H1 (cell line): ENCODE measurements around the gene GPC6. TPM values are rescaled to one million over a fixed set of nuclear protein-coding genes. Genes with fewer than 3 reads are reported as not detected.
A peak's percentile ranks its signal among the peaks of the same experiment; 100 is the strongest.

Experiments
- CTCF ChIA-PET: fragments of 300-600 bp; sonication (Branson Sonifier 250); formaldehyde crosslinking; loops from one replicate; lab custom pipeline; 2021; ENCODE audit not compliant: partially characterized antibody; lab: Charles Lee
- POLR2A ChIA-PET: fragments of 300-600 bp; sonication (Branson Sonifier 250); formaldehyde crosslinking; loops from one replicate; lab custom pipeline; 2021; ENCODE audit warnings: inconsistent platforms; ENCODE audit not compliant: partially characterized antibody; lab: Charles Lee
- DNase-seq, 2 experiments: peaks; one replicate each; pipeline versions ENCODE4 v3.0.0 to v3.0.0-alpha.2; 2010 to 2022; ENCODE audit warnings: low spot score in 2 of 2, low read depth in 1 of 2, mixed read lengths in 1 of 2
- FAIRE-seq: peaks from 2 replicates; lab custom pipeline; 2011; peaks lifted over from hg19 to GRCh38; lab: Jason Lieb, UNC
- H2AFZ ChIP-seq: 2 replicates; pipeline ENCODE4 v1.8.1; 2012; ENCODE audit warnings: low read length, inconsistent platforms
- H2AK5ac ChIP-seq: 2 replicates; pipeline ENCODE4 v1.6.1; 2013; ENCODE audit warnings: low read depth, low read length
- H2BK120ac ChIP-seq: replicated peaks from 2 replicates; pipeline ENCODE3; 2013; ENCODE audit warnings: low read depth, low read length, inconsistent platforms
- H2BK12ac ChIP-seq: 2 replicates; pipeline ENCODE4 v1.6.1; 2013; ENCODE audit warnings: low read depth, low read length
- H2BK15ac ChIP-seq: 2 replicates; pipeline ENCODE4 v1.6.1; 2013; ENCODE audit warnings: low read length
- H2BK20ac ChIP-seq: 2 replicates; pipeline ENCODE4 v1.6.1; 2013; ENCODE audit warnings: low read length
- H2BK5ac ChIP-seq: 2 replicates; pipeline ENCODE4 v1.6.1; 2013; ENCODE audit warnings: low read depth, low read length
- H3K14ac ChIP-seq: 2 replicates; pipeline ENCODE4 v1.6.1; 2013; ENCODE audit warnings: inconsistent platforms; ENCODE audit not compliant: insufficient read length
- H3K18ac ChIP-seq: 2 replicates; pipeline ENCODE4 v1.6.1; 2013; ENCODE audit warnings: low read length; ENCODE audit errors: extremely low read depth
- H3K23ac ChIP-seq: 2 replicates; pipeline ENCODE4 v1.6.1; 2013; ENCODE audit warnings: inconsistent platforms; ENCODE audit not compliant: insufficient read length
- H3K23me2 ChIP-seq: 2 replicates; pipeline ENCODE4 v1.6.1; 2013; ENCODE audit warnings: low read depth, low read length
- H3K27ac ChIP-seq: 2 replicates; pipeline ENCODE4 v1.6.1; 2011; ENCODE audit warnings: low read depth, low read length, inconsistent platforms
- H3K27me3 ChIP-seq, 4 experiments: replicated peaks in 1 of 4; 1 replicate in 1 of 4; 2 replicates in 3 of 4; pipeline versions ENCODE4 v1.6.1 to v1.8.1; 2011 to 2013; ENCODE audit warnings: low read length in 3 of 4, mild to moderate bottlenecking in 3 of 4, inconsistent platforms in 2 of 4, mixed read lengths in 2 of 4, moderate library complexity in 1 of 4; ENCODE audit not compliant: control insufficient read depth in 3 of 4, insufficient read depth in 3 of 4; ENCODE audit errors: extremely low read depth in 1 of 4
- H3K36me3 ChIP-seq, 4 experiments: 2 replicates each; pipeline versions ENCODE4 v1.6.1 to v1.8.1; 2011 to 2013; ENCODE audit warnings: mild to moderate bottlenecking in 4 of 4, low read length in 3 of 4, moderate library complexity in 2 of 4, control low read depth in 1 of 4, inconsistent platforms in 1 of 4; ENCODE audit not compliant: insufficient read depth in 4 of 4, control insufficient read depth in 2 of 4
- H3K4ac ChIP-seq: replicated peaks from 2 replicates; pipeline ENCODE3; 2013; ENCODE audit warnings: low read length, low read depth, mixed read lengths, inconsistent platforms; ENCODE audit not compliant: insufficient read length
- H3K4me1 ChIP-seq, 4 experiments: replicated peaks in 1 of 4; 1 replicate in 1 of 4; 2 replicates in 3 of 4; pipeline versions ENCODE4 v1.6.1 to v1.8.1; 2011 to 2013; ENCODE audit warnings: low read length in 3 of 4, inconsistent platforms in 2 of 4, mixed read lengths in 1 of 4; ENCODE audit not compliant: insufficient read depth in 4 of 4, control insufficient read depth in 3 of 4
- H3K4me2 ChIP-seq, 2 experiments: 2 replicates each; pipeline versions ENCODE4 v1.6.1 to v1.8.1; 2011 to 2013; ENCODE audit warnings: low read depth in 2 of 2, low read length in 2 of 2, control low read depth in 1 of 2, inconsistent platforms in 1 of 2, mild to moderate bottlenecking in 1 of 2; ENCODE audit not compliant: insufficient read depth in 1 of 2
- H3K4me3 ChIP-seq, 4 experiments: fragments of 200-600, 300-600 bp in 1 of 4; sonication (generic), shearing (Covaris generic), sonication (Bioruptor Twin) in 1 of 4; 2 replicates each; pipeline versions ENCODE4 v1.5.1 to v1.8.1; 2011 to 2016; ENCODE audit warnings: low read length in 4 of 4, low read depth in 3 of 4, control low read depth in 2 of 4, inconsistent platforms in 2 of 4, mild to moderate bottlenecking in 2 of 4, mixed read lengths in 1 of 4, moderate library complexity in 1 of 4; ENCODE audit not compliant: insufficient read depth in 2 of 4; ENCODE audit errors: extremely low read depth in 1 of 4
- H3K56ac ChIP-seq: replicated peaks from 2 replicates; pipeline ENCODE3; 2013; ENCODE audit warnings: low read depth, mild to moderate bottlenecking, mixed read lengths, low read length, inconsistent platforms; ENCODE audit not compliant: insufficient read length
- H3K79me1 ChIP-seq: 2 replicates; pipeline ENCODE4 v1.6.1; 2013; ENCODE audit warnings: low read depth, low read length, control low read depth
- H3K79me2 ChIP-seq, 2 experiments: 2 replicates each; pipeline versions ENCODE4 v1.6.1 to v1.8.1; 2012 to 2013; ENCODE audit warnings: low read length in 2 of 2, mild to moderate bottlenecking in 2 of 2, inconsistent platforms in 1 of 2; ENCODE audit not compliant: insufficient read depth in 2 of 2, control insufficient read depth in 1 of 2
- H3K9ac ChIP-seq, 4 experiments: replicated peaks in 1 of 4; 1 replicate in 1 of 4; 2 replicates in 3 of 4; pipeline versions ENCODE4 v1.6.1 to v1.8.1; 2011 to 2013; ENCODE audit warnings: low read depth in 3 of 4, low read length in 3 of 4, control low read depth in 2 of 4, mild to moderate bottlenecking in 2 of 4, moderate library complexity in 2 of 4, inconsistent platforms in 1 of 4; ENCODE audit errors: extremely low read depth in 1 of 4
- H3K9me3 ChIP-seq, 2 experiments: 2 replicates each; pipeline versions ENCODE4 v1.6.1 to v1.8.1; 2012 to 2013; ENCODE audit warnings: mild to moderate bottlenecking in 2 of 2, moderate library complexity in 2 of 2, control low read depth in 1 of 2, inconsistent platforms in 1 of 2, low read depth in 1 of 2, low read length in 1 of 2, mixed read lengths in 1 of 2; ENCODE audit not compliant: insufficient read depth in 2 of 2
- H4K20me1 ChIP-seq, 2 experiments: replicated peaks in 1 of 2; 2 replicates each; pipeline versions ENCODE3 to v1.8.1; 2011 to 2013; ENCODE audit warnings: inconsistent platforms in 2 of 2, low read length in 2 of 2, mild to moderate bottlenecking in 1 of 2; ENCODE audit not compliant: insufficient read depth in 2 of 2, control insufficient read depth in 1 of 2
- H4K5ac ChIP-seq: 2 replicates; pipeline ENCODE4 v1.6.1; 2013; ENCODE audit warnings: low read length, low read depth, mixed read lengths, inconsistent platforms; ENCODE audit not compliant: insufficient read length
- H4K8ac ChIP-seq: 2 replicates; pipeline ENCODE4 v1.8.0; 2013; ENCODE audit warnings: mild to moderate bottlenecking, moderate library complexity, low read length, inconsistent platforms; ENCODE audit not compliant: insufficient read depth; ENCODE audit errors: extremely low read depth
- H4K91ac ChIP-seq: replicated peaks from 2 replicates; pipeline ENCODE3; 2013; ENCODE audit warnings: low read length, mixed read lengths, inconsistent platforms; ENCODE audit not compliant: insufficient read length
- CBX8 ChIP-seq: fragments of 300-800, 300-1000 bp; sonication (generic); IDR thresholded peaks from 2 replicates; pipeline ENCODE4 v1.7.1; 2016; ENCODE audit warnings: low read depth, low read length, borderline replicate concordance
- CTBP2 ChIP-seq: IDR thresholded peaks from 2 replicates; pipeline ENCODE4 v1.7.0; 2011; ENCODE audit warnings: borderline replicate concordance, mild to moderate bottlenecking, moderate library complexity, mixed read lengths, low read length; ENCODE audit not compliant: insufficient read depth, insufficient read length
- E2F6 ChIP-seq: IDR thresholded peaks from 2 replicates; pipeline ENCODE4 v1.6.1; 2012; ENCODE audit warnings: inconsistent platforms
- EP300 ChIP-seq, 2 experiments: IDR thresholded peaks; 1 replicate in 1 of 2; 2 replicates in 1 of 2; pipeline ENCODE4 v1.6.1; 2011 to 2012; ENCODE audit warnings: low read depth in 2 of 2, low read length in 2 of 2, mild to moderate bottlenecking in 2 of 2, borderline replicate concordance in 1 of 2, inconsistent platforms in 1 of 2, moderate library complexity in 1 of 2
- NANOG ChIP-seq: IDR thresholded peaks from 2 replicates; pipeline ENCODE4 v1.6.1; 2011; ENCODE audit warnings: low read length, low read depth, mild to moderate bottlenecking, inconsistent platforms; ENCODE audit not compliant: insufficient read depth, poor library complexity, severe bottlenecking
- NRF1 ChIP-seq: IDR thresholded peaks from 2 replicates; pipeline ENCODE4 v1.6.1; 2011; ENCODE audit warnings: mild to moderate bottlenecking, low read depth, low read length, improper control_type of control experiment
- POLR2A ChIP-seq, 2 experiments: IDR thresholded peaks; 1 replicate in 1 of 2; 2 replicates in 1 of 2; pipeline ENCODE4 v1.6.1; 2011; ENCODE audit warnings: low read depth in 2 of 2, low read length in 2 of 2, mild to moderate bottlenecking in 2 of 2; ENCODE audit errors: control extremely low read depth in 1 of 2
- RNF2 ChIP-seq: fragments of 200-900, 300-1000 bp; sonication (generic); IDR thresholded peaks from 2 replicates; pipeline ENCODE4 v1.7.1; 2016; ENCODE audit warnings: borderline replicate concordance, low read depth, mild to moderate bottlenecking, antibody characterized with exemption, low read length; ENCODE audit not compliant: poor library complexity, severe bottlenecking; ENCODE audit errors: missing control alignments
- RXRA ChIP-seq: IDR thresholded peaks from 2 replicates; pipeline ENCODE4 v1.6.1; 2011; ENCODE audit warnings: low read depth, mild to moderate bottlenecking, low read length, moderate library complexity; ENCODE audit not compliant: insufficient read depth
- SRF ChIP-seq: IDR thresholded peaks from 2 replicates; pipeline ENCODE4 v1.6.1; 2011; ENCODE audit warnings: mild to moderate bottlenecking, low read depth, low read length, moderate library complexity
- TBP ChIP-seq: IDR thresholded peaks from 2 replicates; pipeline ENCODE4 v1.6.1; 2011; ENCODE audit warnings: low read depth, low read length, improper control_type of control experiment
- WGBS, 2 experiments: shearing (Covaris generic) in 1 of 2; methylation state at CpG; one replicate each; pipeline versions ENCODE4 v1.1.6 to v1.1.7; 2013 to 2015; ENCODE audit warnings: low lambda C conversion rate in 2 of 2, mixed read lengths in 2 of 2, inconsistent platforms in 1 of 2, low coverage in 1 of 2, missing lambda C conversion rate in 1 of 2; ENCODE audit not compliant: insufficient replicate concordance in 2 of 2, insufficient coverage in 1 of 2, insufficient read length in 1 of 2; ENCODE audit errors: extremely low coverage in 1 of 2, missing lambda C conversion rate in 1 of 2; 5-methylcytosine and 5-hydroxymethylcytosine counted together
- polyA plus RNA-seq, 7 experiments: library from polyadenylated mRNA; depleted of rRNA in 3 of 7; stranded (reverse) in 5 of 7; unstranded in 2 of 7; fragments of >200 nt in 5 of 7; fragments of 200-250 nt in 2 of 7; gene quantifications; 1 replicate in 5 of 7; 2 replicates in 1 of 7; 4 replicates in 1 of 7; pipeline versions ENCODE4 v1.2.1 to v1.2.3, GENCODE V29; 2011 to 2013; ENCODE audit warnings: missing spikeins in 2 of 7, mixed read lengths in 2 of 7
- total RNA-seq: library from RNA; stranded (reverse); fragmentation: NEBNext Ultra II Directional; extraction: Animal tissue kit (Norgen Biotek cat#: 25700); gene quantifications from 2 replicates; pipeline ENCODE4 v1.2.1, GENCODE V29; 2021

GPC6 gene
- total and polyA plus RNA-seq, 2 of the 8 experiments (the other 6 are each of a cell fraction or from before 2014, with no cell fraction given), result 5.4 to 12.0 TPM

- H2BK5ac ChIP-seq, result no peak overlapping the region
- FAIRE-seq (peak; percentile 66), DNase-seq (no peak)
- no peak overlapping the region for H3K14ac ChIP-seq
- H3K56ac ChIP-seq, result no peak overlapping the region
- no peaks in the 10 kb centered on the region for H3K27me3 ChIP-seq
- H3K79me2 ChIP-seq, result no peaks in the 10 kb centered on the region
- H3K18ac ChIP-seq, result no peak overlapping the region
- H2BK15ac ChIP-seq, result no peak overlapping the region
- H3K4me3 ChIP-seq, result no peak overlapping the region
- 96% methylated on average over 7 of the region's 7 CpGs; no CpG with 5 or more reads in 1 of the 2 experiments for WGBS, 2 experiments
- no peak overlapping the region for H2AK5ac ChIP-seq
- H3K23ac ChIP-seq, result no peak overlapping the region
- no peak overlapping the region for H2BK120ac ChIP-seq
- no peaks in the 10 kb centered on the region for H4K20me1 ChIP-seq
- ChIA-PET POLR2A (no interaction called here), CTCF (no interaction called here)
- no peak overlapping the region for H2BK12ac ChIP-seq
- H4K91ac ChIP-seq, result no peak overlapping the region
- H3K27ac ChIP-seq, result no peak overlapping the region
- H2BK20ac ChIP-seq, result no peak overlapping the region
- H4K8ac ChIP-seq, result no peak overlapping the region
- no peaks in the 10 kb centered on the region for H3K9me3 ChIP-seq
- no peak overlapping the region for H3K4me2 ChIP-seq
- no peaks in the 10 kb centered on the region for H3K4me1 ChIP-seq
- H3K79me1 ChIP-seq, result no peaks in the 10 kb centered on the region
- H2AFZ ChIP-seq, result no peak overlapping the region
- H3K36me3 ChIP-seq, result no peaks in the 10 kb centered on the region
- no peak overlapping the region for H4K5ac ChIP-seq
- no peaks in the 10 kb centered on the region for H3K23me2 ChIP-seq
- H3K9ac ChIP-seq, result no peak overlapping the region
- H3K4ac ChIP-seq, result no peak overlapping the region
- TF ChIP-seq RNF2 (no peak), NANOG (no peak), POLR2A (IDR thresholded peaks at IDR 0.05; ENCODE audit: control extremely low read depth in 1 of 2, low read depth in 2 of 2, low read length in 2 of 2) (no peak), EP300 (IDR thresholded peaks at IDR 0.05; ENCODE audit: borderline replicate concordance in 1 of 2, low read depth in 2 of 2, low read length in 2 of 2) (no peak), TBP (no peak), RXRA (no peak), CBX8 (no peak), CTBP2 (no peak), NRF1 (no peak), E2F6 (no peak), SRF (no peak)
Measured at GRCh38 chr13:93646245-93646644, 419.6 kb downstream of the GPC6 start.
